OCI-LY3 (cell line): ENCODE data around the gene COL10A1.

Source experiments
- H2AFZ ChIP-seq: fragments of 200-600, 300-600 bp; shearing (Covaris generic); 2 replicates; pipeline ENCODE4 v1.6.0; 2014; ENCODE audit warnings: antibody characterized with exemption, low read depth, low read length
- H3K27ac ChIP-seq: fragments of 200-600, 300-600 bp; sonication (generic); 2 replicates; pipeline ENCODE4 v1.5.1; 2014; ENCODE audit warnings: mild to moderate bottlenecking, low read length, moderate library complexity, mixed read lengths
- H3K27me3 ChIP-seq: fragments of 200-600, 300-600 bp; sonication (generic); 2 replicates; pipeline ENCODE4 v1.6.1; 2014; ENCODE audit warnings: low read depth, low read length, mixed read lengths
- H3K36me3 ChIP-seq: fragments of 200-600, 300-600 bp; sonication (generic); replicated peaks from 2 replicates; pipeline ENCODE3; 2014; ENCODE audit warnings: low read depth, low read length, mixed read lengths
- H3K4me1 ChIP-seq: fragments of 300-600, 200-600 bp; sonication (generic); 2 replicates; pipeline ENCODE4 v1.6.1; 2014; ENCODE audit warnings: low read length, mixed read lengths
- H3K4me2 ChIP-seq: fragments of 200-600, 300-600 bp; sonication (generic); 2 replicates; pipeline ENCODE4 v1.6.1; 2014; ENCODE audit warnings: low read length, mixed read lengths
- H3K4me3 ChIP-seq: fragments of 300-600, 200-600 bp; sonication (generic); 2 replicates; pipeline ENCODE4 v1.5.1; 2014; ENCODE audit warnings: antibody characterized with exemption, mild to moderate bottlenecking, low read length, moderate library complexity
- H3K79me2 ChIP-seq: fragments of 300-600, 200-600 bp; shearing (Covaris generic); 2 replicates; pipeline ENCODE4 v1.6.1; 2014; ENCODE audit warnings: mild to moderate bottlenecking, low read length, mixed read lengths
- H3K9ac ChIP-seq: fragments of 300-600, 200-600 bp; shearing (Covaris generic); 2 replicates; pipeline ENCODE4 v1.6.0; 2014; ENCODE audit warnings: mild to moderate bottlenecking, low read length, moderate library complexity
- H3K9me3 ChIP-seq: fragments of 200-600, 300-600 bp; shearing (Covaris generic); 2 replicates; pipeline ENCODE4 v1.6.1; 2014; ENCODE audit warnings: low read length, mixed read lengths; ENCODE audit not compliant: insufficient read depth
- H4K20me1 ChIP-seq: fragments of 200-600, 300-600 bp; sonication (generic); 2 replicates; pipeline ENCODE4 v1.6.1; 2016; ENCODE audit warnings: low read length, mixed read lengths; ENCODE audit not compliant: insufficient read depth
- EZH2phosphoT487 ChIP-seq: fragments of 200-600 bp; shearing (Covaris generic); IDR thresholded peaks from 2 replicates; pipeline ENCODE4 v1.6.1; 2018; ENCODE audit warnings: antibody characterized with exemption, mixed run types, low read depth
- TF ChIP-seq, protein P1 (sequence below): fragments of 200-600, 300-600 bp; sonication (generic); IDR thresholded peaks from 2 replicates; pipeline ENCODE4 v1.5.1; 2014; ENCODE audit warnings: antibody characterized with exemption, low read length, low read depth

Gene COL10A1

DNA sequence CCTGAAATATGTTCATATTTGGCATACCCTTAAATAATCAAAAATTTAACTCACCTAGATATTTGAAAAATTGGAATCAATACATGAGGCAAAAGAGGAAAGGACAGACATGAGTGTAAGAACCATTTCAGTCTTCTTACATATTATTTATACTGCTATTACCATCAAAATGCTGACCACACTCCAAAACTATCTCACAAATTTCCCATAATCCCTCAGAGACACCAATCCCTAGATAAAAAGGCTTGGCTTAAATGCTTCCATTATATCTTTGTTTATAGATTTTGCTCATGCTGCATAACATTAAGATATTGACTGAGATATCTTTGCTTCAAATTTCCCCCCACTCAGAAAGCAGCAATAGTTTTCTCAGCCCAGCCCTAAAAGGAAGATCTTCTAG, 37.0 kb downstream of the COL10A1 start:
- H4K20me1 ChIP-seq, result no peaks in the 10 kb centered on the region
- peaks cover 15% of the 10 kb centered on the region for H3K36me3 ChIP-seq
- peak overlapping the region; percentile 71 for H3K4me2 ChIP-seq
- no peaks in the 10 kb centered on the region for H3K9me3 ChIP-seq
- peaks cover 4% of the 10 kb centered on the region; the same call in 1 of the 2 replicates for H3K79me2 ChIP-seq
- H3K27me3 ChIP-seq, result no peaks in the 10 kb centered on the region
- H3K4me1 ChIP-seq, result peaks cover 63% of the 10 kb centered on the region
- H3K9ac ChIP-seq, result peak overlapping the region; percentile 77
- no peak for TF ChIP-seq EZH2phosphoT487
- TF ChIP-seq, protein P1, sequence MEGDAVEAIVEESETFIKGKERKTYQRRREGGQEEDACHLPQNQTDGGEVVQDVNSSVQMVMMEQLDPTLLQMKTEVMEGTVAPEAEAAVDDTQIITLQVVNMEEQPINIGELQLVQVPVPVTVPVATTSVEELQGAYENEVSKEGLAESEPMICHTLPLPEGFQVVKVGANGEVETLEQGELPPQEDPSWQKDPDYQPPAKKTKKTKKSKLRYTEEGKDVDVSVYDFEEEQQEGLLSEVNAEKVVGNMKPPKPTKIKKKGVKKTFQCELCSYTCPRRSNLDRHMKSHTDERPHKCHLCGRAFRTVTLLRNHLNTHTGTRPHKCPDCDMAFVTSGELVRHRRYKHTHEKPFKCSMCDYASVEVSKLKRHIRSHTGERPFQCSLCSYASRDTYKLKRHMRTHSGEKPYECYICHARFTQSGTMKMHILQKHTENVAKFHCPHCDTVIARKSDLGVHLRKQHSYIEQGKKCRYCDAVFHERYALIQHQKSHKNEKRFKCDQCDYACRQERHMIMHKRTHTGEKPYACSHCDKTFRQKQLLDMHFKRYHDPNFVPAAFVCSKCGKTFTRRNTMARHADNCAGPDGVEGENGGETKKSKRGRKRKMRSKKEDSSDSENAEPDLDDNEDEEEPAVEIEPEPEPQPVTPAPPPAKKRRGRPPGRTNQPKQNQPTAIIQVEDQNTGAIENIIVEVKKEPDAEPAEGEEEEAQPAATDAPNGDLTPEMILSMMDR, result no peak
- no peak overlapping the region for H2AFZ ChIP-seq
- H3K27ac ChIP-seq, result peak overlapping the region; percentile 97
- H3K4me3 ChIP-seq, result no peak overlapping the region

- 0 out of 2 replicates have a peak overlapping the region, but pooled peaks have one; percentile 29 for H2AFZ ChIP-seq
- H3K27ac ChIP-seq, result peak overlapping the region; percentile 97
- H3K4me1 ChIP-seq, result peaks cover 63% of the 10 kb centered on the region
- peaks cover 4% of the 10 kb centered on the region; the same call in 1 of the 2 replicates for H3K79me2 ChIP-seq
- peak overlapping the region; percentile 71 for H3K4me2 ChIP-seq
- H3K27me3 ChIP-seq, result no peaks in the 10 kb centered on the region
- H3K36me3 ChIP-seq, result peaks cover 15% of the 10 kb centered on the region
- no peaks in the 10 kb centered on the region for H4K20me1 ChIP-seq
- H3K9me3 ChIP-seq, result no peaks in the 10 kb centered on the region
- TF ChIP-seq, protein P1, result no peak
- TF ChIP-seq EZH2phosphoT487, result no peak
- H3K4me3 ChIP-seq, result peak overlapping the region; percentile 56
- H3K9ac ChIP-seq, result peak overlapping the region; percentile 77
Measured at GRCh38 chr6:116087437-116088027, 38.4 kb downstream of the COL10A1 start.

DNA sequence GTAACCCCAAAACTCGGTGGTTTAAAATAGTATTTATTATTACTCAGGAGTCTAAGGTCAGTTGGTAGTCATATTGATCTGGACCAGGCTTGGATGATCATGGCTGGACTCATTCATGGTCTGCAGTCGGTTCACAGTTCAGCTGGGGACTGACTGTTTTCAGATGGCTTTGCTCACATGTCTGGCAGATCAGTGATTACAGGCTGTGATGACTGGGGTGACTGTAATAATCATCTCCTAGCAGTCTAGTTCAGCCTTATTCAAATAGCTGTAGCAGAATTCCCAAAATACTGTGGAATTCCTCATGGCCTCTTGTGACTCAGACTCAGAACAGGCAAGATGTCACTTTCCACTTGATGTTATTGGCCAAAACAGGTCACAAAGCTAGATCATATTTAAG, 41.6 kb downstream of the COL10A1 start:
- Histone ChIP-seq H3K4me1 (peaks cover 48% of the 10 kb centered on the region), H3K9me3 (no peaks in the 10 kb centered on the region), H3K36me3 (peaks cover 4% of the 10 kb centered on the region), H3K79me2 (no peaks in the 10 kb centered on the region), H3K9ac (no peak overlapping the region), H2AFZ (no peak overlapping the region), H3K4me2 (no peak overlapping the region), H3K27me3 (no peaks in the 10 kb centered on the region), H3K4me3 (no peak overlapping the region), H3K27ac (no peak overlapping the region), H4K20me1 (no peaks in the 10 kb centered on the region)
- TF ChIP-seq EZH2phosphoT487, result no peak
- TF ChIP-seq, protein P1, result no peak

GRCh38 chr6:116083052-116083451, 42.9 kb downstream of the COL10A1 start:
- no peak overlapping the region for H3K9ac ChIP-seq
- H3K4me2 ChIP-seq, result no peak overlapping the region
- no peaks in the 10 kb centered on the region for H3K9me3 ChIP-seq
- H3K27ac ChIP-seq, result no peak overlapping the region
- no peak overlapping the region for H3K4me3 ChIP-seq
- no peaks in the 10 kb centered on the region for H4K20me1 ChIP-seq
- H3K36me3 ChIP-seq, result no peaks in the 10 kb centered on the region
- H3K79me2 ChIP-seq, result no peaks in the 10 kb centered on the region
- TF ChIP-seq, protein P1, result no peak
- no peak for TF ChIP-seq EZH2phosphoT487
- no peak overlapping the region for H2AFZ ChIP-seq
- peaks cover 36% of the 10 kb centered on the region for H3K4me1 ChIP-seq
- H3K27me3 ChIP-seq, result no peaks in the 10 kb centered on the region
